Uterus (tissue), 2 donors: ENCODE data around the gene TMPRSS4.

Experiments
- CTCF ChIP-seq, 4 experiments: fragments of 200-600 bp in 2 of 4; fragments of 450-650 bp in 2 of 4; sonication (generic) in 2 of 4; IDR thresholded peaks; one replicate each; pipeline ENCODE4 v1.5.1; 2016 to 2019; ENCODE audit warnings: antibody characterized with exemption in 4 of 4, mild to moderate bottlenecking in 2 of 4, moderate library complexity in 1 of 4
- POLR2A ChIP-seq, 2 donors: fragments of 450-650 bp; IDR thresholded peaks; one replicate each; pipeline ENCODE4 v1.6.1; 2016; ENCODE audit warnings: antibody characterized with exemption in 2 of 2, mild to moderate bottlenecking in 1 of 2, moderate library complexity in 1 of 2

- TF ChIP-seq CTCF (IDR thresholded peaks at IDR 0.05): no peak
- no peak for TF ChIP-seq POLR2A (IDR thresholded peaks at IDR 0.05)
Measured at GRCh38 chr11:118100691-118101232, 23.9 kb downstream of the TMPRSS4 start.
